C4-2B (cell line): Measurements from ENCODE around the gene POMP.

Source experiments
- CTCF ChIP-seq: fragments of 450-650 bp; conservative IDR thresholded peaks from 2 replicates; pipeline ENCODE4 v1.5.1; 2017; ENCODE audit warnings: mild to moderate bottlenecking
- ZFX ChIP-seq: fragments of 450-650 bp; IDR thresholded peaks from 2 replicates; pipeline ENCODE4 v1.6.1; 2017

- peak; percentile 100 for TF ChIP-seq CTCF
- TF ChIP-seq ZFX = no peak
These were observed 22.1 kb upstream of the POMP start for GRCh38 chr13:28636677-28637317.
